GM10248 (cell line): ENCODE results near the gene PARL.

Experiments used
- CTCF ChIA-PET: fragments of 300-600 bp; sonication (Branson Sonifier 250); formaldehyde crosslinking; extraction: SDS; loops from one replicate; lab custom pipeline; 2021; ENCODE audit warnings: antibody characterized with exemption; lab: Yijun Ruan, JAX
- POLR2A ChIA-PET: fragments of 350-650 bp; sonication (Branson Sonifier 250); formaldehyde crosslinking; extraction: SDS; loops from one replicate; lab custom pipeline; 2020; ENCODE audit warnings: antibody characterized with exemption; lab: Yijun Ruan, JAX
- DNase-seq: peaks from one replicate; pipeline ENCODE4 v3.0.0; 2012; ENCODE audit errors: extremely low spot score
- CTCF ChIP-seq: IDR thresholded peaks from 2 replicates; pipeline ENCODE4 v1.5.1; 2012; ENCODE audit warnings: mild to moderate bottlenecking, low read depth; ENCODE audit errors: extremely low read depth, missing control alignments, control extremely low read depth

PARL gene

DNA sequence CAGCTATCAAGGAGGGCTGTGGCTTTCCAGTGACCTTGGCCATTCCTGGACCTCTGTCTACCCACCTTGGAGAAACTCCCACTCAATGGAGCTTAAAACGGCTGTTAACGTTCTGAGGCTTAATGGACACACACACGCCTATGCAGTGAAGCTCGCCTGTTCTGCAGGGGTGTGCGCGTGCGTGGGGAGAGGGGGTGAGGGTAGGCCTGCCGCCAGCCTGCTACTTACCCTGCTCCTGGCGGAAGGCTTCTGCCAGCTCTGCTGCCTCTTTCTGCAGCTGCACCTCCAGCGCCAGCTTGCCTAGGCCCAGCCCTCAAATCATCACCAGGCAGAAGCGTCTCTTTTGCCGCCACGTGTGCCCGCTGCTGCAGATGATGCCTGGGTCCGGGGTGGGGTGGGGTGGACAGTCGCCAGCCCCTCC is 23.2 kb upstream of the PARL start:
- TF ChIP-seq CTCF, result no peak
- POLR2A ChIA-PET, result interaction anchor here (0.7 kb wide), 1 partner anchor 226 kb away, joined by 3 read pairs; no protein-coding TSS in a partner anchor

GRCh38 chr3:183907176-183907575 is 22.5 kb upstream of the PARL start:
- CTCF ChIA-PET, result interaction anchor here (1.0 to 4.7 kb wide), 2 partner anchors 10 to 111 kb away, joined by 3 to 42 read pairs; partner anchors contain the start of gene ABCC5
- TF ChIP-seq CTCF, result no peak
- DNase-seq, result no peak
- POLR2A ChIA-PET, result no interaction called here

More for the DNA sequence above, 23.2 kb upstream of the PARL start:
- no peak for DNase-seq
- CTCF ChIA-PET, result interaction anchor here (0.9 to 4.7 kb wide), 3 partner anchors 11 to 421 kb away, joined by 3 to 42 read pairs (median 3); partner anchors contain the start of gene ABCC5

- TF ChIP-seq CTCF, result no peak
- CTCF ChIA-PET, result interaction anchor here (0.8 to 4.7 kb wide), 5 partner anchors 9 to 343 kb away, joined by 3 to 42 read pairs (median 4); partner anchors contain the start of gene EEF1AKMT4
- no peak for DNase-seq
- POLR2A ChIA-PET, result no interaction called here
Measured at GRCh38 chr3:183906234-183906921, 21.7 kb upstream of the PARL start.

- ChIA-PET POLR2A (no interaction called here), CTCF (interaction anchor here (0.8 to 4.7 kb wide), 21 partner anchors 8 to 398 kb away, joined by 3 to 42 read pairs (median 4); partner anchors contain the start of genes ABCC5 and EEF1AKMT4)
- DNase-seq, result no peak
- TF ChIP-seq CTCF, result no peak
Measured at GRCh38 chr3:183904833-183905780, 20.4 kb upstream of the PARL start.

DNA sequence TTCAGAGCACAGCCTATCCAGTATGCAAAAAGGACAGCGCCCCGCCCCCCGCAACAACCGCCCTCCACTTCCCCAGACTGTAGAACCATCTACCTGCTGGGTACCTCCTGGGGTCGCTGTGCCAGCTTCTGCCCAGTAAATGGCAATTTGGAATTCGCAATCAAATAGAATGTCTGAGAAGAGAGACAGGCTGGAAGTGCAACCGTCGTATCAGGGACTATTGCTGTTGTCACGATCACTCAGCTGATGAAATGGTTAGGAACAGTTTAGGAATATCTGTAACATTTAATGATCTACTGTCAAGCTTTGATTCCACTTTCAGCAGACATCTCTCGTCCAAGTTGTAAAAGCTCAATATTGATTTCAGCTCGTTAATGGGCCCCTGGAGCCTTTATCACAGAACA is 13.3 kb upstream of the PARL start:
- POLR2A ChIA-PET, result no interaction called here

More for the DNA sequence above, 13.3 kb upstream of the PARL start:
- no peak for DNase-seq
- TF ChIP-seq CTCF, result no peak
- CTCF ChIA-PET, result interaction anchor here (0.9 to 7.4 kb wide), 15 partner anchors 8 to 391 kb away, joined by 3 to 65 read pairs (median 5); partner anchors contain the start of genes ABCC5, EEF1AKMT4 and PARL
